Measurements from ENCODE around the gene CFLAR. TPM values are rescaled to one million over a fixed set of nuclear protein-coding genes. Genes with fewer than 3 reads are reported as not detected.
"Not testable (repeated sequence)": the region's sequence is repeated elsewhere in the genome, so short reads cannot be mapped to it uniquely, and the experiment has no call there.

CFLAR gene
- total RNA-seq, 4 donors from 2014 or later = 157 to 492 (median 249) TPM

- Histone ChIP-seq H3K4me1 (peaks cover 4 to 7% of the 10 kb centered on the region in 2 donors), H3K27me3 (no peaks in the 10 kb centered on the region), H3K4me3 (replicated peaks in 1 of 3) (no peak overlapping the region), H3K27ac (no peak overlapping the region), H3K9me3 (no peaks in the 10 kb centered on the region), H3K36me3 (no peaks in the 10 kb centered on the region)
- intact Hi-C loops (cut with DNase I) = loop anchor here (10.0 kb wide), 1 partner anchor 271 kb away; no protein-coding TSS in a partner anchor
- TF ChIP-seq POLR2A (IDR thresholded peaks at IDR 0.05) (no peak), CTCF (IDR thresholded peaks at IDR 0.05) (no peak)
- peak in 1 of 2 donors; percentile 28 for DNase-seq
- WGBS, 2 donors = 32 to 46% methylated on average over 6 of the region's 6 CpGs
Measured at GRCh38 chr2:201176081-201176481, 60.1 kb downstream of the CFLAR start.

GRCh38 chr2:201180010-201180409, 64.0 kb downstream of the CFLAR start:
- 70 to 72% methylated on average over 3 of the region's 3 CpGs for WGBS, 2 donors
- H3K27ac ChIP-seq = no peak overlapping the region
- intact Hi-C loops (cut with DNase I) = no loop called here
- no peak for DNase-seq
- H3K4me1 ChIP-seq = peaks cover 12 to 15% of the 10 kb centered on the region in 2 donors
- TF ChIP-seq POLR2A (IDR thresholded peaks at IDR 0.05) = no peak
- no peak for TF ChIP-seq CTCF (IDR thresholded peaks at IDR 0.05)
- H3K9me3 ChIP-seq = no peaks in the 10 kb centered on the region
- no peaks in the 10 kb centered on the region for H3K36me3 ChIP-seq
- H3K4me3 ChIP-seq (replicated peaks in 1 of 3) = no peak overlapping the region
- H3K27me3 ChIP-seq = no peaks in the 10 kb centered on the region

- TF ChIP-seq CTCF (IDR thresholded peaks at IDR 0.05) (peak in 5 of 6 experiments; percentile 10 to 76 (median 63)), POLR2A (IDR thresholded peaks at IDR 0.05) (peak in 1 of 2 donors; percentile 69)
Measured at GRCh38 chr2:201182650-201183364, 66.8 kb downstream of the CFLAR start, which contains the start of gene CASP10. CASP10 (plus strand) TSS chr2:201183141; CDS start chr2:201185778, 2,637 bp downstream.

GRCh38 chr2:201183365-201183727, 67.4 kb downstream of the CFLAR start:
- TF ChIP-seq CTCF (IDR thresholded peaks at IDR 0.05) = no peak
- TF ChIP-seq POLR2A (IDR thresholded peaks at IDR 0.05) = no peak
- no peaks in the 10 kb centered on the region for H3K27me3 ChIP-seq
- peak overlapping the region in 2 of 3 donors; percentile 35 to 51 for H3K4me3 ChIP-seq (replicated peaks in 1 of 3)
- H3K4me1 ChIP-seq = peaks cover 12 to 16% of the 10 kb centered on the region in 2 donors
- peak overlapping the region; percentile 17 to 63 (median 54) for H3K27ac ChIP-seq
- 28 to 42% methylated on average over 4 of the region's 4 CpGs for WGBS, 2 donors
- no peaks in the 10 kb centered on the region for H3K36me3 ChIP-seq
- DNase-seq = no peak
- intact Hi-C loops (cut with DNase I) = loop anchor here (2.0 kb wide), 1 partner anchor 47 kb away; no protein-coding TSS in a partner anchor
- no peaks in the 10 kb centered on the region for H3K9me3 ChIP-seq

More at GRCh38 chr2:201182650-201183364, 66.8 kb downstream of the CFLAR start, which contains the start of gene CASP10:
- no peaks in the 10 kb centered on the region for H3K27me3 ChIP-seq
- WGBS, 2 donors = 39 to 48% methylated on average over 11 of the region's 11 CpGs
- intact Hi-C loops (cut with DNase I) = loop anchor here (2.0 kb wide), 1 partner anchor 48 kb away; no protein-coding TSS in a partner anchor
- H3K27ac ChIP-seq = peak within 1 kb of the TSS; percentile 17 to 63 (median 54)
- DNase-seq = no peak
- H3K4me1 ChIP-seq = peaks cover 12 to 16% of the 10 kb centered on the region in 2 donors
- no peaks in the 10 kb centered on the region for H3K36me3 ChIP-seq
- H3K9me3 ChIP-seq = no peaks in the 10 kb centered on the region
- H3K4me3 ChIP-seq (replicated peaks in 1 of 3) = peak within 1 kb of the TSS in 2 of 3 donors; percentile 35 to 51

GRCh38 chr2:201183835-201184234, 67.9 kb downstream of the CFLAR start:
- intact Hi-C loops (cut with DNase I) = loop anchor here (2.0 kb wide), 1 partner anchor 47 kb away; no protein-coding TSS in a partner anchor

GRCh38 chr2:201184248-201184647, 68.3 kb downstream of the CFLAR start:
- intact Hi-C loops (cut with DNase I); H3K36me3 ChIP-seq; H3K27me3 ChIP-seq; H3K9me3 ChIP-seq; DNase-seq: not testable (repeated sequence)
- H3K27ac ChIP-seq = peak overlapping the region in 1 of 3 donors; percentile 54
- peaks cover 12 to 16% of the 10 kb centered on the region in 2 donors for H3K4me1 ChIP-seq
- WGBS, 2 donors = 74 to 87% methylated on average over 6 of the region's 6 CpGs
- peak overlapping the region in 1 of 3 donors; percentile 35 for H3K4me3 ChIP-seq (replicated peaks in 1 of 3)

More at GRCh38 chr2:201183835-201184234, 67.9 kb downstream of the CFLAR start:
- Histone ChIP-seq H3K4me1 (peaks cover 12 to 16% of the 10 kb centered on the region in 2 donors), H3K4me3 (replicated peaks in 1 of 3) (peak overlapping the region in 2 of 3 donors; percentile 35 to 51), H3K27ac (peak overlapping the region in 1 of 3 donors; percentile 54)
- not testable (repeated sequence) for H3K9me3 ChIP-seq, H3K36me3 ChIP-seq, H3K27me3 ChIP-seq, DNase-seq
- 70 to 72% methylated on average over 5 of the region's 5 CpGs for WGBS, 2 donors

Measured in thyroid gland (tissue), 4 donors.